HepG2 (cell line): ENCODE results near the gene BOD1L1. TPM values are rescaled to one million over a fixed set of nuclear protein-coding genes. Genes with fewer than 3 reads are reported as not detected.

Experiments
- AKAP8 ChIP-seq: sonication (generic); formaldehyde crosslinking; IDR thresholded peaks from 2 replicates; pipeline ENCODE4 v1.5.1; 2020; ENCODE audit warnings: mild to moderate bottlenecking, missing genetic modification reagents
- ARNT2 ChIP-seq: sonication (generic); formaldehyde crosslinking; IDR thresholded peaks from 2 replicates; pipeline ENCODE4 v1.8.0; 2022; ENCODE audit warnings: mild to moderate bottlenecking, low read depth, missing genetic modification reagents, moderate library complexity
- CAMTA2 ChIP-seq: sonication (generic); formaldehyde crosslinking; IDR thresholded peaks from 2 replicates; pipeline ENCODE4 v1.4.0; 2020; ENCODE audit warnings: mild to moderate bottlenecking, missing genetic modification reagents, borderline replicate concordance
- HDAC1 ChIP-seq: sonication (generic); formaldehyde crosslinking; IDR thresholded peaks from 2 replicates; pipeline ENCODE4 v1.5.1; 2020; ENCODE audit warnings: mild to moderate bottlenecking, missing genetic modification reagents
- ISX ChIP-seq: sonication (generic); formaldehyde crosslinking; conservative IDR thresholded peaks from 2 replicates; pipeline ENCODE4 v1.5.0; 2020; ENCODE audit warnings: missing genetic modification reagents
- TSC22D2 ChIP-seq: sonication (generic); formaldehyde crosslinking; IDR thresholded peaks from 2 replicates; pipeline ENCODE4 v1.5.1; 2020; ENCODE audit warnings: missing genetic modification reagents, mild to moderate bottlenecking, borderline replicate concordance
- ZNF407 ChIP-seq: sonication (generic); formaldehyde crosslinking; IDR thresholded peaks from one replicate; pipeline ENCODE4 v1.5.1; 2020; ENCODE audit warnings: mild to moderate bottlenecking, missing genetic modification reagents; ENCODE audit errors: not compliant biosample characterization
- ZNF530 ChIP-seq: sonication (generic); formaldehyde crosslinking; IDR thresholded peaks from 2 replicates; pipeline ENCODE4 v1.5.0; 2020; ENCODE audit warnings: low read depth, mild to moderate bottlenecking, missing genetic modification reagents
- ZNF607 ChIP-seq: sonication (generic); formaldehyde crosslinking; IDR thresholded peaks from 2 replicates; pipeline ENCODE4 v1.5.1; 2020; ENCODE audit warnings: missing genetic modification reagents, mild to moderate bottlenecking, borderline replicate concordance
- polyA plus RNA-seq, 8 experiments: library from polyadenylated mRNA; depleted of rRNA in 3 of 8; stranded (reverse) in 7 of 8; unstranded in 1 of 8; fragments of >200 nt; fragmentation: Illumina TruSeq in 4 of 8; extraction: Trizol in 4 of 8; gene quantifications; 2 replicates each; pipeline versions ENCODE4 v1.2.1 to v1.2.3, GENCODE V29; 2011 to 2016; ENCODE audit warnings: low read depth in 4 of 8, missing spikeins in 1 of 8, mixed read lengths in 1 of 8; ENCODE audit not compliant: insufficient read depth in 1 of 8
- total RNA-seq, 5 experiments: library from RNA; depleted of rRNA; stranded (reverse); fragments of >200 nt; fragmentation: Illumina TruSeq; extraction: Trizol; gene quantifications; 2 replicates each; pipeline ENCODE4 v1.2.3, GENCODE V29; 2016; ENCODE audit warnings: low read depth in 1 of 5
- TF ChIP-seq, protein P1 (sequence below): sonication (generic); formaldehyde crosslinking; IDR thresholded peaks from 2 replicates; pipeline ENCODE4 v1.5.1; 2020; ENCODE audit warnings: mild to moderate bottlenecking, missing genetic modification reagents
- TF ChIP-seq, protein P2 (sequence below): sonication (generic); formaldehyde crosslinking; IDR thresholded peaks from 2 replicates; pipeline ENCODE4 v1.5.1; 2020; ENCODE audit warnings: missing genetic modification reagents, mild to moderate bottlenecking, borderline replicate concordance

Gene BOD1L1
- total and polyA plus RNA-seq, 2 of the 13 experiments (the other 11 are each of a cell fraction or from before 2014, with no cell fraction given): 11.7 to 17.9 TPM

GRCh38 chr4:13627606-13628311 lies at the start of gene BOD1L1 (continued):
- TF ChIP-seq ZNF407 (CRISPR knock-in tag) (peak; percentile 49), AKAP8 (CRISPR knock-in tag) (0 out of 2 replicates have a peak, but pooled peaks have one; percentile 34), ZNF530 (CRISPR knock-in tag) (no peak), ZNF607 (CRISPR knock-in tag) (peak; percentile 89), CAMTA2 (CRISPR knock-in tag) (no peak), ISX (CRISPR knock-in tag) (no peak), TSC22D2 (CRISPR knock-in tag) (0 out of 2 replicates have a peak, but pooled peaks have one; percentile 44), HDAC1 (peak; percentile 95), ARNT2 (CRISPR knock-in tag) (peak; percentile 42; the same call in 1 of the 2 replicates)
- TF ChIP-seq, protein P1, sequence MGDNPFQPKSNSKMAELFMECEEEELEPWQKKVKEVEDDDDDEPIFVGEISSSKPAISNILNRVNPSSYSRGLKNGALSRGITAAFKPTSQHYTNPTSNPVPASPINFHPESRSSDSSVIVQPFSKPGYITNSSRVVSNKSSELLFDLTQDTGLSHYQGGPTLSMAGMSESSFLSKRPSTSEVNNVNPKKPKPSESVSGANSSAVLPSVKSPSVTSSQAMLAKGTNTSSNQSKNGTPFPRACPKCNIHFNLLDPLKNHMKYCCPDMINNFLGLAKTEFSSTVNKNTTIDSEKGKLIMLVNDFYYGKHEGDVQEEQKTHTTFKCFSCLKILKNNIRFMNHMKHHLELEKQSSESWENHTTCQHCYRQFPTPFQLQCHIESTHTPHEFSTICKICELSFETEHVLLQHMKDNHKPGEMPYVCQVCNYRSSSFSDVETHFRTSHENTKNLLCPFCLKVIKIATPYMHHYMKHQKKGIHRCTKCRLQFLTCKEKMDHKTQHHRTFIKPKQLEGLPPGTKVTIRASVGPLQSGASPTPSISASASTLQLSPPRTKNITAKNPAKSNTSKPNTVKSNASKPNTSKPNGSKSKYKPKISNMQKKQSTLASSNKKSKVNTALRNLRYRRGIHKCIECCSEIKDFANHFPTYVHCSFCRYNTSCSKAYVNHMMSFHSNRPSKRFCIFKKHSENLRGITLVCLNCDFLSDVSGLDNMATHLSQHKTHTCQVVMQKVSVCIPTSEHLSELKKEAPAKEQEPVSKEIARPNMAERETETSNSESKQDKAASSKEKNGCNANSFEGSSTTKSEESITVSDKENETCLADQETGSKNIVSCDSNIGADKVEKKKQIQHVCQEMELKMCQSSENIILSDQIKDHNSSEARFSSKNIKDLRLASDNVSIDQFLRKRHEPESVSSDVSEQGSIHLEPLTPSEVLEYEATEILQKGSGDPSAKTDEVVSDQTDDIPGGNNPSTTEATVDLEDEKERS (CRISPR knock-in tag): peak; percentile 80; the same call in 1 of the 2 replicates
- TF ChIP-seq, protein P2, sequence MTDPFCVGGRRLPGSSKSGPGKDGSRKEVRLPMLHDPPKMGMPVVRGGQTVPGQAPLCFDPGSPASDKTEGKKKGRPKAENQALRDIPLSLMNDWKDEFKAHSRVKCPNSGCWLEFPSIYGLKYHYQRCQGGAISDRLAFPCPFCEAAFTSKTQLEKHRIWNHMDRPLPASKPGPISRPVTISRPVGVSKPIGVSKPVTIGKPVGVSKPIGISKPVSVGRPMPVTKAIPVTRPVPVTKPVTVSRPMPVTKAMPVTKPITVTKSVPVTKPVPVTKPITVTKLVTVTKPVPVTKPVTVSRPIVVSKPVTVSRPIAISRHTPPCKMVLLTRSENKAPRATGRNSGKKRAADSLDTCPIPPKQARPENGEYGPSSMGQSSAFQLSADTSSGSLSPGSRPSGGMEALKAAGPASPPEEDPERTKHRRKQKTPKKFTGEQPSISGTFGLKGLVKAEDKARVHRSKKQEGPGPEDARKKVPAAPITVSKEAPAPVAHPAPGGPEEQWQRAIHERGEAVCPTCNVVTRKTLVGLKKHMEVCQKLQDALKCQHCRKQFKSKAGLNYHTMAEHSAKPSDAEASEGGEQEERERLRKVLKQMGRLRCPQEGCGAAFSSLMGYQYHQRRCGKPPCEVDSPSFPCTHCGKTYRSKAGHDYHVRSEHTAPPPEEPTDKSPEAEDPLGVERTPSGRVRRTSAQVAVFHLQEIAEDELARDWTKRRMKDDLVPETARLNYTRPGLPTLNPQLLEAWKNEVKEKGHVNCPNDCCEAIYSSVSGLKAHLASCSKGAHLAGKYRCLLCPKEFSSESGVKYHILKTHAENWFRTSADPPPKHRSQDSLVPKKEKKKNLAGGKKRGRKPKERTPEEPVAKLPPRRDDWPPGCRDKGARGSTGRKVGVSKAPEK: no peak
